Progenitor cell of endocrine pancreas (in vitro differentiated cells): ENCODE data around the gene CD300LD. TPM values are rescaled to one million over a fixed set of nuclear protein-coding genes. Genes with fewer than 3 reads are reported as not detected.

Experiments used
- DNase-seq: peaks from one replicate; pipeline ENCODE4 v3.0.0; 2021; ENCODE audit warnings: low spot score; ENCODE audit not compliant: unreplicated experiment
- H3K27ac Mint-ChIP-seq: 2 replicates; pipeline ENCODE4 v1.8.0; 2021; ENCODE audit warnings: mild to moderate bottlenecking, moderate library complexity, mixed read lengths
- H3K27me3 Mint-ChIP-seq: 2 replicates; pipeline ENCODE4 v1.8.0; 2021; ENCODE audit warnings: mixed read lengths
- H3K36me3 Mint-ChIP-seq: 2 replicates; pipeline ENCODE4 v1.8.0; 2022; ENCODE audit warnings: mixed read lengths; ENCODE audit not compliant: insufficient read depth
- H3K4me1 Mint-ChIP-seq: 2 replicates; pipeline ENCODE4 v1.8.0; 2021; ENCODE audit warnings: low read depth, mixed read lengths
- H3K4me3 Mint-ChIP-seq: 2 replicates; pipeline ENCODE4 v1.8.0; 2021; ENCODE audit warnings: low read depth, mild to moderate bottlenecking, moderate library complexity, mixed read lengths
- H3K9me3 Mint-ChIP-seq: 2 replicates; pipeline ENCODE4 v1.8.0; 2021; ENCODE audit warnings: low read depth, mixed read lengths
- total RNA-seq: library from RNA; stranded (reverse); gene quantifications from 2 replicates; pipeline ENCODE4 v1.2.1, GENCODE V29; 2021
- TF ChIP-seq, protein P1 (sequence below): fragments of 200-600 bp; sonication (generic); IDR thresholded peaks from one replicate; pipeline ENCODE4 v1.5.0; 2021; ENCODE audit warnings: antibody characterized with exemption, mild to moderate bottlenecking; ENCODE audit not compliant: unreplicated experiment

Gene CD300LD
- total RNA-seq, 1 donor from 2014 or later = not detected

- H3K9me3 Mint-ChIP-seq = no peaks in the 10 kb centered on the region
- H3K36me3 Mint-ChIP-seq = no peaks in the 10 kb centered on the region
- H3K27me3 Mint-ChIP-seq = peaks cover 41% of the 10 kb centered on the region
- H3K4me1 Mint-ChIP-seq = no peaks in the 10 kb centered on the region
- no peak overlapping the region for H3K27ac Mint-ChIP-seq
- TF ChIP-seq, protein P1, sequence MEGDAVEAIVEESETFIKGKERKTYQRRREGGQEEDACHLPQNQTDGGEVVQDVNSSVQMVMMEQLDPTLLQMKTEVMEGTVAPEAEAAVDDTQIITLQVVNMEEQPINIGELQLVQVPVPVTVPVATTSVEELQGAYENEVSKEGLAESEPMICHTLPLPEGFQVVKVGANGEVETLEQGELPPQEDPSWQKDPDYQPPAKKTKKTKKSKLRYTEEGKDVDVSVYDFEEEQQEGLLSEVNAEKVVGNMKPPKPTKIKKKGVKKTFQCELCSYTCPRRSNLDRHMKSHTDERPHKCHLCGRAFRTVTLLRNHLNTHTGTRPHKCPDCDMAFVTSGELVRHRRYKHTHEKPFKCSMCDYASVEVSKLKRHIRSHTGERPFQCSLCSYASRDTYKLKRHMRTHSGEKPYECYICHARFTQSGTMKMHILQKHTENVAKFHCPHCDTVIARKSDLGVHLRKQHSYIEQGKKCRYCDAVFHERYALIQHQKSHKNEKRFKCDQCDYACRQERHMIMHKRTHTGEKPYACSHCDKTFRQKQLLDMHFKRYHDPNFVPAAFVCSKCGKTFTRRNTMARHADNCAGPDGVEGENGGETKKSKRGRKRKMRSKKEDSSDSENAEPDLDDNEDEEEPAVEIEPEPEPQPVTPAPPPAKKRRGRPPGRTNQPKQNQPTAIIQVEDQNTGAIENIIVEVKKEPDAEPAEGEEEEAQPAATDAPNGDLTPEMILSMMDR = peak; percentile 81
- no peak overlapping the region for H3K4me3 Mint-ChIP-seq
- DNase-seq = peak; percentile 41
Observed at GRCh38 chr17:74601944-74602572, 10.0 kb upstream of the CD300LD start.

DNA sequence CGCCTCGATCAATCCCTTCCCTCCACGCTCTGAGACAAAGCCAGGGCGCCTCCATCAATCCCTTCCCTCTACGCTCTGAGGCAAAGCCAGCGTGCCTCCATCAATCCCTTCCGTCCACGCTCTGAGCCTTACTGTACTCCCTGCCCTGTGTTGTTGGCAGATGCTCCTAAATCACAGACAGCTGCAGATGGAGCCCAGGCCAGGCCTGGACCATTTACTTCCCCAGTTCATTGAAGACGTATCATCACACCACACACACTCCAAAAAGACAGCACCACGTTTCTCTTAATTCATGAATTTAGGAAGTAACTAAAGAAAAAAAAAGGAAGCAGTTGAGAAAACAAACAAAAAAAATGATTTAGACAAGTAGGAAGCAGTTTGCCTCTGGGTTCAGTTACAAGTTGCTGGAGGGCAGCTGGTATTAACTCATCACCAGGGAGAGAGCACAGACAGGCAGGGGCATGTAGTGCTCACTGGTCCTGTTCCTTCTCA is 7.4 kb upstream of the CD300LD start:
- TF ChIP-seq, protein P1 = no peak
- peaks cover 44% of the 10 kb centered on the region for H3K27me3 Mint-ChIP-seq
- H3K4me1 Mint-ChIP-seq = no peaks in the 10 kb centered on the region
- no peaks in the 10 kb centered on the region for H3K9me3 Mint-ChIP-seq
- DNase-seq = no peak
- no peak overlapping the region for H3K4me3 Mint-ChIP-seq
- no peak overlapping the region for H3K27ac Mint-ChIP-seq
- no peaks in the 10 kb centered on the region for H3K36me3 Mint-ChIP-seq

- Mint-ChIP-seq H3K36me3 (no peaks in the 10 kb centered on the region), H3K9me3 (no peaks in the 10 kb centered on the region), H3K4me3 (no peak overlapping the region), H3K27me3 (peaks cover 44% of the 10 kb centered on the region), H3K27ac (no peak overlapping the region), H3K4me1 (no peaks in the 10 kb centered on the region)
- no peak for DNase-seq
- TF ChIP-seq, protein P1 = no peak
Observed at GRCh38 chr17:74599023-74599399, 6.9 kb upstream of the CD300LD start.

DNA sequence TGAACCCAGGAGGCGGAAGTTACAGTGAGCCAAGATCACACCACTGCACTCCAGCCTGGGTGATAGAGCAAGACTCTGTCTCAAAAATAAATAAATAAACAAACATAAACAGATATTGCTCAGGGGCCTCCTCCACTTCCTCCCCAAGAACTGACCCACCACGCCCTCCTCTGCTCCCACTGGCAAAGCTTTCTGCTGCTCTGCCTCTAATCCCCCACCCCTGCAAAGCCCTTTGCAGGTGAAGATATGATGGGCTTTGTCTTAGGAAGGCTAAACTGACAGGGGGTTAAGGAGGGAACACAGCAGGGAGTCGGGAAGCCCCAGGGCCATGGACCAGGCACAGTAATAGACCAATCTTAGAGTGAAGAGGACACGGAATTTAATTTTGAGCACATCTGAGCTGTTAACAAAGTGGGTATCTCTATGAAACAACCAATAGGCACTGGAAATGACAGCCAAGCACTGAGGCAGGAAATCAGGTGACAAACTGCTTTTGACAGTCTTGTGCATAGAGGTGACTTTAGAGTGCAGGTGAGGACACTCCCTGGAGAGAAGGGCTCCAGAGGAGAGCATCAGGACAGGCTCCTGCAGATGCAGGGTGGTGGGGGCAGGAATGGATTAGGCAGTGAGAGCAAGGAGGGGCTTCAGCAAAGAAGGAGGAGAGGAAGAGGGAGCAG is 6.4 kb upstream of the CD300LD start:
- H3K9me3 Mint-ChIP-seq = no peaks in the 10 kb centered on the region
- H3K27ac Mint-ChIP-seq = no peak overlapping the region
- H3K27me3 Mint-ChIP-seq = peaks cover 39% of the 10 kb centered on the region
- DNase-seq = no peak
- no peaks in the 10 kb centered on the region for H3K4me1 Mint-ChIP-seq
- TF ChIP-seq, protein P1 = no peak
- no peaks in the 10 kb centered on the region for H3K36me3 Mint-ChIP-seq
- no peak overlapping the region for H3K4me3 Mint-ChIP-seq

GRCh38 chr17:74597069-74597790 is 5.1 kb upstream of the CD300LD start:
- peaks cover 46% of the 10 kb centered on the region for H3K27me3 Mint-ChIP-seq
- H3K36me3 Mint-ChIP-seq = no peaks in the 10 kb centered on the region
- no peak for DNase-seq
- H3K4me3 Mint-ChIP-seq = no peak overlapping the region
- H3K9me3 Mint-ChIP-seq = no peaks in the 10 kb centered on the region
- no peaks in the 10 kb centered on the region for H3K4me1 Mint-ChIP-seq
- no peak overlapping the region for H3K27ac Mint-ChIP-seq
- TF ChIP-seq, protein P1 = no peak
